CD14-positive monocyte (primary cell): ENCODE data around the gene AP2A1. TPM values are rescaled to one million over a fixed set of nuclear protein-coding genes. Genes with fewer than 3 reads are reported as not detected.

Experiments
- DNase-seq, 3 donors: peaks; one replicate each; pipeline ENCODE4 v3.0.0-alpha.2; 2011 to 2022
- H2AFZ ChIP-seq: 2 replicates; pipeline ENCODE4 v1.6.0; 2012; ENCODE audit warnings: mild to moderate bottlenecking, low read depth, low read length, inconsistent platforms; ENCODE audit not compliant: insufficient read depth, poor library complexity, severe bottlenecking
- H3K27ac ChIP-seq, 2 donors: 1 replicate in 1 of 2; 2 replicates in 1 of 2; pipeline ENCODE4 v1.5.1; 2012 to 2013; ENCODE audit warnings: low read length in 2 of 2, control low read depth in 1 of 2, inconsistent platforms in 1 of 2, low read depth in 1 of 2, mild to moderate bottlenecking in 1 of 2
- H3K27me3 ChIP-seq, 2 donors: one replicate each; pipeline versions ENCODE4 v1.6.0 to v1.6.1; 2011 to 2013; ENCODE audit warnings: low read length in 2 of 2; ENCODE audit not compliant: control insufficient read depth in 2 of 2, insufficient read depth in 2 of 2
- H3K36me3 ChIP-seq, 2 donors: replicated peaks in 1 of 2; 1 replicate in 1 of 2; 2 replicates in 1 of 2; pipeline versions ENCODE4 v1.5.1 to v1.6.1; 2012 to 2013; ENCODE audit warnings: low read length in 2 of 2, control low read depth in 1 of 2, inconsistent platforms in 1 of 2, mild to moderate bottlenecking in 1 of 2; ENCODE audit not compliant: insufficient read depth in 2 of 2, control insufficient read depth in 1 of 2
- H3K4me1 ChIP-seq, 2 donors: 1 replicate in 1 of 2; 2 replicates in 1 of 2; pipeline versions ENCODE4 v1.5.1 to v1.6.1; 2012 to 2013; ENCODE audit warnings: low read length in 2 of 2, control low read depth in 1 of 2, inconsistent platforms in 1 of 2, mild to moderate bottlenecking in 1 of 2, moderate library complexity in 1 of 2; ENCODE audit not compliant: insufficient read depth in 2 of 2, control insufficient read depth in 1 of 2
- H3K4me2 ChIP-seq: replicated peaks from 2 replicates; pipeline ENCODE3; 2012; ENCODE audit warnings: low read length, moderate library complexity, mild to moderate bottlenecking; ENCODE audit not compliant: poor library complexity, severe bottlenecking; ENCODE audit errors: extremely low read depth
- H3K4me3 ChIP-seq, 3 experiments: fragments of 200-600 bp in 1 of 3; sonication (generic) in 1 of 3; replicated peaks in 1 of 3; 1 replicate in 2 of 3; 2 replicates in 1 of 3; pipeline ENCODE4 v1.5.1; 2011 to 2013; ENCODE audit warnings: low read length in 3 of 3, mild to moderate bottlenecking in 3 of 3, control low read depth in 2 of 3, low read depth in 2 of 3, inconsistent platforms in 1 of 3, moderate library complexity in 1 of 3
- H3K79me2 ChIP-seq: 2 replicates; pipeline ENCODE4 v1.6.0; 2012; ENCODE audit warnings: mild to moderate bottlenecking, control low read depth, inconsistent platforms, low read length, moderate library complexity; ENCODE audit not compliant: insufficient read depth
- H3K9ac ChIP-seq: 2 replicates; pipeline ENCODE4 v1.6.0; 2017; ENCODE audit warnings: low read length, mild to moderate bottlenecking; ENCODE audit not compliant: insufficient read depth, poor library complexity, severe bottlenecking
- H3K9me3 ChIP-seq, 2 donors: replicated peaks in 1 of 2; 1 replicate in 1 of 2; 2 replicates in 1 of 2; pipeline versions ENCODE4 v1.5.1 to v1.6.1; 2012 to 2013; ENCODE audit warnings: low read length in 2 of 2, control low read depth in 1 of 2; ENCODE audit not compliant: control insufficient read depth in 1 of 2, insufficient read depth in 1 of 2
- H4K20me1 ChIP-seq: 2 replicates; pipeline ENCODE4 v1.6.0; 2012; ENCODE audit warnings: mild to moderate bottlenecking, low read length, control low read depth, moderate library complexity; ENCODE audit not compliant: insufficient read depth
- H3K27ac Mint-ChIP-seq, 7 donors: one replicate each; pipeline ENCODE4 v1.8.0; 2020; ENCODE audit warnings: mild to moderate bottlenecking in 7 of 7, mixed read lengths in 7 of 7, moderate library complexity in 6 of 7, inconsistent platforms in 2 of 7
- H3K27me3 Mint-ChIP-seq, 3 donors: one replicate each; pipeline ENCODE4 v1.8.0; 2021 to 2022; ENCODE audit warnings: low read depth in 3 of 3, mild to moderate bottlenecking in 3 of 3, mixed read lengths in 3 of 3, moderate library complexity in 3 of 3, inconsistent platforms in 1 of 3
- H3K36me3 Mint-ChIP-seq, 2 donors: one replicate each; pipeline ENCODE4 v1.8.0; 2020; ENCODE audit warnings: mixed read lengths in 2 of 2, inconsistent platforms in 1 of 2, mild to moderate bottlenecking in 1 of 2
- H3K4me1 Mint-ChIP-seq: one replicate; pipeline ENCODE4 v1.8.0; 2020; ENCODE audit warnings: mild to moderate bottlenecking, mixed read lengths
- H3K4me3 Mint-ChIP-seq, 2 donors: one replicate each; pipeline ENCODE4 v1.8.0; 2020; ENCODE audit warnings: mild to moderate bottlenecking in 2 of 2, mixed read lengths in 2 of 2, moderate library complexity in 1 of 2
- H3K9me3 Mint-ChIP-seq, 7 donors: one replicate each; pipeline ENCODE4 v1.8.0; 2020 to 2022; ENCODE audit warnings: mixed read lengths in 7 of 7, mild to moderate bottlenecking in 6 of 7, moderate library complexity in 6 of 7, inconsistent platforms in 2 of 7
- WGBS: methylation state at CpG from one replicate; pipeline ENCODE4 v1.1.5; 2013; ENCODE audit warnings: missing lambda C conversion rate; ENCODE audit not compliant: insufficient coverage; 5-methylcytosine and 5-hydroxymethylcytosine counted together
- intact Hi-C, 2 donors: fragments of 100-400 bp; cut with micrococcal nuclease; formaldehyde crosslinking; loops; one replicate each; pipeline versions ENCODE4 v1.15.0 to v1.15.1; 2023
- polyA plus RNA-seq, 3 donors: library from polyadenylated mRNA; depleted of rRNA in 1 of 3; unstranded in 2 of 3; stranded (reverse) in 1 of 3; fragments of 300-500 nt in 2 of 3; fragments of >200 nt in 1 of 3; fragmentation: Illumina TruSeq in 2 of 3; gene quantifications; 1 replicate in 2 of 3; 2 replicates in 1 of 3; pipeline ENCODE4 v1.2.3, GENCODE V29; 2012 to 2021
- TF ChIP-seq, protein P1 (sequence below): fragments of 200-600 bp; IDR thresholded peaks from one replicate; pipeline ENCODE4 v1.8.0; 2022; ENCODE audit warnings: antibody characterized with exemption, mild to moderate bottlenecking

The AP2A1 gene
- polyA plus RNA-seq, 3 donors, result 12.1 to 117 (median 15.1) TPM

DNA sequence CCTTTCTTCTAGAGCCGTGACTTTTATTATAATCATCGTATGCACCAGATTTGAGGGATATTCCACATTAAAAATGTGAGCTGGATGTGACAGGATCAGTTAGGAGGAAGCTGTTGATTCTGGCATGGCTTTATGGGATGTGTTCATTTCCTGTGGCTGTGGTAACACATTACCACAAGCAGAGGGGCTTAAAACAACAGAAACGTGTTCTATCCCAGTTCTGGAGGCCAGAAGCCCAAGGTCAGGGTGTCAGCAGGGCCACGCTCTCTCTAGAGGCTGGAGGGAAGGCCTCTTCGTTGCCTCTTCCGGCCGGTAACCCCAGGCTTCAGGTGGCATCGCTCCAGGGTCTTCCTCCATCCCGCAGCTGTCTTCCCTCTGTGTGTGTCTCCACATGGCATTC, 65.8 kb downstream of the AP2A1 start:
- H4K20me1 ChIP-seq, result peaks cover 51% of the 10 kb centered on the region
- no peaks in the 10 kb centered on the region for H3K9me3 ChIP-seq
- no peaks in the 10 kb centered on the region for H3K9me3 Mint-ChIP-seq
- H3K27ac ChIP-seq, result peak overlapping the region; percentile 20 to 57
- no peaks in the 10 kb centered on the region for H3K27me3 Mint-ChIP-seq
- intact Hi-C loops, result no loop called here
- no peak overlapping the region for H2AFZ ChIP-seq
- H3K36me3 Mint-ChIP-seq, result peaks cover 71 to 95% of the 10 kb centered on the region in 2 donors
- WGBS, result 14% methylated on average over 7 of the region's 9 CpGs
- no peak overlapping the region for H3K4me3 ChIP-seq
- H3K4me1 ChIP-seq, result peaks cover 22 to 25% of the 10 kb centered on the region in 2 donors
- no peaks in the 10 kb centered on the region for H3K27me3 ChIP-seq
- peak in 1 of 3 donors; percentile 14 for DNase-seq
- peak overlapping the region; percentile 38 for H3K4me2 ChIP-seq
- peak overlapping the region; percentile 56 to 87 (median 74) for H3K27ac Mint-ChIP-seq
- peak overlapping the region; percentile 39 for H3K9ac ChIP-seq
- peaks cover 84 to 100% of the 10 kb centered on the region in 2 donors for H3K36me3 ChIP-seq
- no peaks in the 10 kb centered on the region for H3K79me2 ChIP-seq
- H3K4me3 Mint-ChIP-seq, result peak overlapping the region; percentile 9 to 40
- TF ChIP-seq, protein P1, sequence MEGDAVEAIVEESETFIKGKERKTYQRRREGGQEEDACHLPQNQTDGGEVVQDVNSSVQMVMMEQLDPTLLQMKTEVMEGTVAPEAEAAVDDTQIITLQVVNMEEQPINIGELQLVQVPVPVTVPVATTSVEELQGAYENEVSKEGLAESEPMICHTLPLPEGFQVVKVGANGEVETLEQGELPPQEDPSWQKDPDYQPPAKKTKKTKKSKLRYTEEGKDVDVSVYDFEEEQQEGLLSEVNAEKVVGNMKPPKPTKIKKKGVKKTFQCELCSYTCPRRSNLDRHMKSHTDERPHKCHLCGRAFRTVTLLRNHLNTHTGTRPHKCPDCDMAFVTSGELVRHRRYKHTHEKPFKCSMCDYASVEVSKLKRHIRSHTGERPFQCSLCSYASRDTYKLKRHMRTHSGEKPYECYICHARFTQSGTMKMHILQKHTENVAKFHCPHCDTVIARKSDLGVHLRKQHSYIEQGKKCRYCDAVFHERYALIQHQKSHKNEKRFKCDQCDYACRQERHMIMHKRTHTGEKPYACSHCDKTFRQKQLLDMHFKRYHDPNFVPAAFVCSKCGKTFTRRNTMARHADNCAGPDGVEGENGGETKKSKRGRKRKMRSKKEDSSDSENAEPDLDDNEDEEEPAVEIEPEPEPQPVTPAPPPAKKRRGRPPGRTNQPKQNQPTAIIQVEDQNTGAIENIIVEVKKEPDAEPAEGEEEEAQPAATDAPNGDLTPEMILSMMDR, result no peak
- H3K4me1 Mint-ChIP-seq, result peaks cover 24% of the 10 kb centered on the region

DNA sequence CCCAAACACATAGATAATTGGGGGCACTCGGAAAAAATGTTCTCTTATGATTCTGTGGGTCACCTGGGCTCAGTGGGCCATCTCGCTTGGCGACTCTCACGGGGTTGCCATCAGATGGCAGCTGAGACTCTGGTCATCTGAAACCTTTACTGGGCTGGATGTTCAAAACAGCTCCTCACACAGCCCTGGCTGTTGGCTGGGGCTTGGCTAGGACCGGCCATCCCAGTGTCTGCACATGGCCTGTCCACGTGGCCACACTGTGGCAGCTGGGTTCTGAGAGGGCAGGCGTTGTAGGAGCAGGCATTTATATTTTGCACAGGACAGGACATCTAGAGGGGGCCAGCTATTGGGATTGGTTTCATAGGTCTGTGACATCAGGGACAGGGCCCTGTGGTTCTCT, 66.8 kb downstream of the AP2A1 start:
- Mint-ChIP-seq H3K4me3 (no peak overlapping the region), H3K36me3 (peaks cover 79 to 95% of the 10 kb centered on the region in 2 donors), H3K27ac (peak overlapping the region in 1 of 7 donors; percentile 40), H3K4me1 (peaks cover 24% of the 10 kb centered on the region), H3K9me3 (no peaks in the 10 kb centered on the region), H3K27me3 (no peaks in the 10 kb centered on the region)
- Histone ChIP-seq H3K4me3 (no peak overlapping the region), H2AFZ (no peak overlapping the region), H3K9ac (no peak overlapping the region), H3K27ac (no peak overlapping the region), H3K79me2 (no peaks in the 10 kb centered on the region), H4K20me1 (peaks cover 42% of the 10 kb centered on the region), H3K9me3 (no peaks in the 10 kb centered on the region), H3K4me2 (no peak overlapping the region), H3K36me3 (peaks cover 87 to 100% of the 10 kb centered on the region in 2 donors), H3K27me3 (no peaks in the 10 kb centered on the region), H3K4me1 (peaks cover 22 to 25% of the 10 kb centered on the region in 2 donors)
- TF ChIP-seq, protein P1, result no peak
- DNase-seq, result no peak
- 95% methylated on average over 7 of the region's 7 CpGs for WGBS
- intact Hi-C loops, result no loop called here
